ENCODE results near the gene INKA2. TPM values are rescaled to one million over a fixed set of nuclear protein-coding genes. Genes with fewer than 3 reads are reported as not detected.

INKA2 gene
- 1.9 to 2.4 TPM (median 2.1 TPM) in 5 replicates for total RNA-seq (2022; extraction: Qiagen RNA extraction)

GRCh38 chr1:111739194-111739924, at the start of gene INKA2:
INKA2 (minus strand) TSS chr1:111739395; CDS start chr1:111739242, 153 bp downstream.

GRCh38 chr1:111755331-111756123, 16.3 kb upstream of the INKA2 start, which contains the start of gene DDX20:
DDX20 (plus strand) TSS chr1:111755901; CDS start chr1:111755925, 24 bp downstream.

Other genes with a start within 250 kb of the INKA2 start
- gene ADORA3, start 235.8 kb downstream of the INKA2 start, total RNA-seq (2022; extraction: Qiagen RNA extraction) = not detected in 5 replicates
- gene TMIGD3, start 235.8 kb downstream of the INKA2 start, total RNA-seq (2022; extraction: Qiagen RNA extraction) = 0.08 TPM in 1 of 5 replicates, not detected in the others
- gene RAP1A, start 119.6 kb downstream of the INKA2 start, total RNA-seq (2022; extraction: Qiagen RNA extraction) = 28.7 to 37.1 TPM (median 33.7 TPM) in 5 replicates
- 8.3 to 10.8 TPM (median 8.7 TPM) in 5 replicates for gene DDX20, start 16.5 kb upstream of the INKA2 start, total RNA-seq (2022; extraction: Qiagen RNA extraction)

Measured in A549 treated with AZD2906 at 1 μM for 4 hours (cell line).